SH-SY5Y (cell line): ENCODE measurements around the gene SSBP2.

Source experiments
- GATA2 ChIP-seq: IDR thresholded peaks from 2 replicates; pipeline ENCODE4 v1.6.1; 2011; ENCODE audit warnings: mild to moderate bottlenecking, low read depth, low read length
- GATA3 ChIP-seq: IDR thresholded peaks from 2 replicates; pipeline ENCODE4 v1.6.1; 2011; ENCODE audit warnings: low read depth, mild to moderate bottlenecking, low read length, moderate library complexity

DNA sequence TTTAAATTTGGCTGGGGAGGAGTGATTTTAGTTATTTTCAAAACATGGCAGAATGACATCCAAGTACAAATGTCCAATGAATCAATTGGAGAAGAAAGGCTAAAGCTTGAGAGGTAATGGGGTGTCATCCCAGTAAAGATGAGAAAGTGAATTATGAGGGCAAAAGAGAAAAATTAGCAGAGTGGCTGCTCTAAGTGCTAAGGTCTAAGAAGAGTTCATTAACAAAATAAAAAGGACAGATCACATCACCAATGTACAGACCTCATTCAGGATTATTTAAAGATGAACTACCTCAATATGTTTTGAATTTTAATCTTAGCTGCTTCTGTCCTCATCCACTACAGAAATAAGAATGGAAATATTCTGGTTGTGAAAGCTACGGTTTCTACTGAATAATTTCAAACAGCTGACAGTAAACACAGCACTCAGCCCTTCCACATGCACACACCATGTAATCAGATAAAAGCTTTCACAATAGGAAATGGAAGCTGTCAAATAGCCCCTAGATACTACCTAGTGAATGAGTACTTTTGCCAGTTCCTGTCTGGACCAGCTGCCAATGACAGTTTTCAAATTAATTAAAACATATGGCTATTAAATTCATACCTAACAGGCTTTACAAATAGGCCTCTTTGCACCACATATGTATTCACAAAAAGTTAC, 171.5 kb downstream of the SSBP2 start:
- TF ChIP-seq GATA2 (peak; percentile 82), GATA3 (peak; percentile 91)
